NAMALWA (cell line): Measurements from ENCODE around the gene ZNF557.
"Not testable (repeated sequence)": the region's sequence is repeated elsewhere in the genome, so short reads cannot be mapped to it uniquely, and the experiment has no call there.

ENCODE experiments used
- DNase-seq: peaks from one replicate; pipeline ENCODE4 v3.0.0-alpha.2; 2015; ENCODE audit warnings: low spot score

ZNF557 gene

GRCh38 chr19:7069042-7069903 lies at the start of gene ZNF557:
Gene ZNF557, plus strand, starts transcription at chr19:7069703. Its CDS starts 5,372 bp downstream, at chr19:7075075.
- peak; percentile 99 for DNase-seq

DNA sequence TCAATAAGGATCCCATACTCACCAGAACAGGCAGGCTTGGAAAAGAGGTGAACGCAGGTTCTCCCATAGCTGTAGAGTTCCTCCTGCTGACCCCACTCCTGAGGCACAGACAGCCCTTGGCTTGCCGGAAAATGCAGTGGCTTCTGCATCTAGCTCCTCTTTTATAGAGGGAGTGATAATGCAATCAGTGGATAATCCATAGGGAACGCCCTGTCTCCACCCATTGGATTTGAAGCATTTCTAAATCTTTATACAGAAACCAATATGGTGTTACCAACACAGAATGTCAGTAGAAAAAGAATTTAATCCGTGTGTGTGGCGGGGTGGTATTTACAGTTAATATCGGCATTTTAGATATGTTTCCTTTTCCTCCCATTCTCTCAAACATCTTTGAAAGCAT lies 48.2 kb upstream of the ZNF557 start, which contains the start of gene MBD3L2B:
TSS of gene MBD3L2B (minus strand) at position 101 of the 400 bp plus-strand sequence. CDS start at position 67, 34 bp downstream.
- DNase-seq: not testable (repeated sequence)

- not testable (repeated sequence) for DNase-seq
Measured at GRCh38 chr19:7028790-7029189, 40.7 kb upstream of the ZNF557 start.

DNA sequence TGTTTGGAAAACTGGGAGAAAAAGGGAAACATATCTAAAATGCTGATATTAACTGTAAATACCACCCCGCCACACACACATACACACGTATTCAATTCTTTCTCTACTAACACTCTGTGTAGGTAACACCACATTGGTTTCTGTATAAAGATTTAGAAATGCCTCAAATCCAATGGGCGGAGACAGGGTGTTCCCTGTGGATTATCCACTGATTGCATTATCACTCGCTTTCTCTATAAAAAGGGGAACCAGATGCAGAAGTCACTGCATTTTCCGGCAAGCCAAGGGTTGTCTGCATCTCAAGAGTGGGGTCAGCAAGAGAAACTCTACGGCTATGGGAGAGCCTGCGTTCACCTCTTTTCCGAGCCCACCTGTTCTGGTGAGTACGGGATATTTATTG lies 39.2 kb upstream of the ZNF557 start, which contains the start of gene MBD3L5:
TSS of gene MBD3L5 (plus strand) at position 301 of the 400 bp plus-strand sequence. CDS start at position 335, 34 bp downstream.
- DNase-seq: not testable (repeated sequence)

- DNase-seq: not testable (repeated sequence)
Measured at GRCh38 chr19:7040079-7040478, 29.4 kb upstream of the ZNF557 start, which contains the start of gene MBD3L4. Gene MBD3L4, minus strand, starts transcription at chr19:7040179. Its CDS starts 35 bp downstream, at chr19:7040144.

GRCh38 chr19:7041563-7041962 lies 27.9 kb upstream of the ZNF557 start:
- not testable (repeated sequence) for DNase-seq

DNA sequence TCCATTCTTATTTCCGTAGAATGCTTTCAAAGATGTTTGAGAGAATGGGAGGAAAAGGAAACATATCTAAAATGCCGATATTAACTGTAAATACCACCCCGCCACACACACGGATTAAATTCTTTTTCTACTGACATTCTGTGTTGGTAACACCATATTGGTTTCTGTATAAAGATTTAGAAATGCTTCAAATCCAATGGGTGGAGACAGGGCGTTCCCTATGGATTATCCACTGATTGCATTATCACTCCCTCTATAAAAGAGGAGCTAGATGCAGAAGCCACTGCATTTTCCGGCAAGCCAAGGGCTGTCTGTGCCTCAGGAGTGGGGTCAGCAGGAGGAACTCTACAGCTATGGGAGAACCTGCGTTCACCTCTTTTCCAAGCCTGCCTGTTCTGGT lies 20.5 kb upstream of the ZNF557 start, which contains the start of gene MBD3L2:
TSS of gene MBD3L2 (plus strand) at position 301 of the 400 bp plus-strand sequence. CDS start at position 354, 53 bp downstream.
- DNase-seq: not testable (repeated sequence)

DNA sequence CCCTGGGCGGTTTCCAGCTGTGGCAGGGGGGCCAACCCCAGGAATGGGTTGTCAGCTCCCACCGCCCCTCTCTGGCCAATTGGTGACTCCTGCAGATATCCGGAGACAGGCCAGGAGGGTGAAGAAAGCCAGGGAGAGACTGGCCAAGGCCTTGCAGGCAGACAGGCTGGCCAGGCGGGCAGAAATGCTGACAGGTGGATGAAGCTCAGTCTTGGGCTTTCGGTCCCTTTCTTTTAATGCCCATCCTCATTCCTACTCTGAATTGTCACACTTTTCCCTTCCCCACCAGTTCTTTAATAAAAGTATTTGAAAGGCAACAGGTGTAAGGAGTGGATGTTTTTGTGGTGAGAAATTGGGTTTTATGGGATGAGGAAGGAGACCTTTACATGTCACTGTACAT lies 18.1 kb upstream of the ZNF557 start:
- DNase-seq: not testable (repeated sequence)

GRCh38 chr19:7052896-7053295 lies 16.6 kb upstream of the ZNF557 start:
- not testable (repeated sequence) for DNase-seq

DNA sequence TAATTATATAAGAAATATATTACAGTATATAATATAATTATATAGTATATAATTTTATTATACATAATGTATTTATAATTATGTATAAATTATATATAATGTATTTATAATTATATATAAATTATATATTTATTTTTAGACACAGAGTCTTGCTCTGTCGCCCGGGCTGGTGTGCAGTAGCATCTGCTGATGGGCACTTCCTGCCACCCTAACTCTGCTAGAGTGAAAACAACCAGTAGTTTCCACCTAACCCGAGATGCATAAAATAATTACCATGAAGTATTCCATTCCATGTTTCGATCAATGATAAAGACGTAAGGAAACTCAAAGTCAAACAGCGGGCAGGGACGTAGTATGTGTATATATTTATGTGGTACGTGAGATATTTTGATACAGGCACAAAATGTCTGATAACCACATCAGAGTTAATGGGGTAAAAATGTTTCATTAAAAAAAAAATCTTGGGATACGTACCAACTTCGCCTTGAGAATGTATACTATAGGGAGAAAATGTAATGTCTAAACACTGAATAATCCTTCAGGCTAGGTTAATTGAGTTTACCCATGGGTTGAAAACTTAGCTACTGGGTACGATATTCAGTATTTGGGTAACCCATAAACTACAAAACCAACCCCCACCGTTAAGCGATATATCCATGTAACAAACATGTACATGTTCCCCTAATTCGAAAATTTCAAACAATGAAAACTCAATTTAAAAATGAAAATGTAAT lies 14.7 kb upstream of the ZNF557 start:
- DNase-seq: not testable (repeated sequence)

GRCh38 chr19:7055679-7056078 lies 13.8 kb upstream of the ZNF557 start:
- DNase-seq: not testable (repeated sequence)

GRCh38 chr19:7056371-7056770 lies 13.1 kb upstream of the ZNF557 start:
- not testable (repeated sequence) for DNase-seq

GRCh38 chr19:7058576-7058975 lies 10.9 kb upstream of the ZNF557 start, which contains the start of gene MBD3L3:
Gene MBD3L3, minus strand, starts transcription at chr19:7058676. Its CDS starts 71 bp downstream, at chr19:7058605.
- DNase-seq: not testable (repeated sequence)

DNA sequence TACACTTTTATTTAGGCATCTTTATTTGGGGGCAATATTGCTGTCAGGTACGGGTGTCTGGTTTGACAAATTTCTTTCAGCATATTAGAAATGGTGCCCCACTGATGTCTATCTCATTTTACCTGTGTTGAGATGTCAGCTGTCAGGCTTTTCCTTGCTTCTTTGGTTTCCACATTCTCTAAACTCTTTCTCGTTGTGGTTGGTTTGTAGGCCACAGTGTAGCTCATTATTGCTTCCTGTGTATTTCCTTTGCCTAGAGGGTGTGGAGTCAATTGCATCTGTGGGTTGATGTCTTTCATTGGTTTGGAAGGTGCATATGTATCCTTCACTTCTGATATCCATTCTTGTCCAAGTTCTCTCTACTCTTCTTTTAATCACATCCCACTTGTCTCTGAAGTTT lies 9.5 kb upstream of the ZNF557 start:
- not testable (repeated sequence) for DNase-seq

GRCh38 chr19:7063339-7063738 lies 6.2 kb upstream of the ZNF557 start:
- DNase-seq: no peak

DNA sequence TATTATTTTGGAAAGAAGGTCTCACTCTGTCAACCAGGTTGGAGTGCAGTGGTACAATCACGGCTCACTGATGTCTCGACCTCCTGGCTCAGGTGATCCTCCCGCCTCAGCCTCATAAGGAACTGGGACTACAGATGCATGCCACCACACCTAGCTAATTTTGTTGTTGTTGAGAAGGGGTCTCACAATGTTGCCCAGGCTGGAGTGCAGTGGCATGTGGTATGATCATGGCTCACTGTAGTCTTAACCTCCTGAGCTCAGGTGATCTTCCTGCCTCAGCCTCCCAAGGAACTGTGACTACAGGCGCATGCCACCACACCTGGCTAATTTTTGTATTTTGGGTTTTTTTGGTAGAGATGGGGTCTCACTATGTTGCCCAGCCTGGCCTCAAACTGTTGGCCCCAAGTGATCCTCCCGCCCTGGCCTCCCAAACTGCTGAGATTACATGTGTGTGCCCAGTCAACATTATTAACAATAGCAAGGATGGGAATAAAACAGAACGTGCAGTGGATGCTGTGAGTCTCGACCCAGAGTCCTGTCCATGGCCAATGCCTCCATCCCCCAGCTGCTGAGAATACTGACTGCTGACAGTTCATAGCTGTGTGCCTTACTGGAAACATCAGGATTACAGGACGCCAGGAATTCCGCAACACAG lies 5.6 kb upstream of the ZNF557 start:
- no peak for DNase-seq

GRCh38 chr19:7067122-7067521 lies 2.4 kb upstream of the ZNF557 start:
- peak; percentile 42 for DNase-seq

DNA sequence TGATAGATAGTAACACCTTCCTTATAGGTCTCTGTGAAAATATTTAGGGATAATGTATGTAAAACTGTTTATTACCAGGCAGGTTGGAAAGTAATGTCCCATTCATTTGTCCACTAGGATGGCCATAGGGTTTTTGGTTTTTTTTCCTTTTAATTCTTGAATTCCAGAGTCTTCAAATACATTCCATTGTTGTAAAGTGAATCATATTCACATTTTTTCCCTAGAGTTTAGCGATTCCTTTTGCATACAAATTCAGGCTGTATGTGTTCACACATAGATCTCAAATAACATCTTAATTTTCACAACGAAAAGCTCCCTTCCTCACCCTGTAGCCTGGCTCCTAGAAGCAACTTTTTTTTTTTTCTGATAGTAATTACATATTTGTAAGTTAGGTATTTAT lies 1.8 kb upstream of the ZNF557 start:
- DNase-seq: no peak

DNA sequence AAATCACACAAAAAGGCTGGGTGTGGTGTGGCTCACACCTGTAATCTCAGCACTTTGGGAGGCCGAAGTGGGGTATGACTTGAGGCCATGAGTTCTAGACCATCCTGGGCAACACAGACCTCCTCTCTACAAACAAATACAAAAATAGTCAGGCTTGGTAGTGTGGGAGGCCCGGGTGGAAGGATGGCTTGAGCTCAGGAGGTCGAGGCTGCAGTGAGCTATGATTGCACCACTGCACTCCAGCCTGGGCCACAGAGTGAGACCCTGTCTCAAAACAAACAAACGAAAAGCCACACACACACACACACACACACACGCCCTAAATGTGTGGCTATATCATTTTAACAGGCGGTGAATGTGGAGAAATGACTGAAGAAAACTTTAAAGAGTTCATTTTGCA lies 904 bp upstream of the ZNF557 start:
- no peak for DNase-seq

- DNase-seq: no peak
Measured at GRCh38 chr19:7069904-7070226, 362 bp downstream of the ZNF557 start.

- DNase-seq: no peak
Measured at GRCh38 chr19:7072541-7072940, 3.0 kb downstream of the ZNF557 start.
